Stimulated activated CD4-positive, alpha-beta T cell treated with anti-CD3 and anti-CD28 coated beads, Interleukin-15, amount 100 ng/mL, for 48 hours (primary cell): Measurements from ENCODE around the gene ARHGAP26.
A peak's percentile ranks its signal among the peaks of the same experiment; 100 is the strongest.

Experiments used
- DNase-seq, 2 donors: peaks; one replicate each; pipeline ENCODE4 v3.0.0-alpha.2; 2020; ENCODE audit warnings: low read depth in 2 of 2

Gene ARHGAP26

GRCh38 chr5:142769793-142770649 lies at the start of gene ARHGAP26:
Gene ARHGAP26 (plus strand): TSS chr5:142770377. CDS start chr5:142770762, 385 bp downstream.
- DNase-seq, result peak; percentile 90

- no peak for DNase-seq
Measured at GRCh38 chr5:142720641-142721271, 49.4 kb upstream of the ARHGAP26 start.

DNA sequence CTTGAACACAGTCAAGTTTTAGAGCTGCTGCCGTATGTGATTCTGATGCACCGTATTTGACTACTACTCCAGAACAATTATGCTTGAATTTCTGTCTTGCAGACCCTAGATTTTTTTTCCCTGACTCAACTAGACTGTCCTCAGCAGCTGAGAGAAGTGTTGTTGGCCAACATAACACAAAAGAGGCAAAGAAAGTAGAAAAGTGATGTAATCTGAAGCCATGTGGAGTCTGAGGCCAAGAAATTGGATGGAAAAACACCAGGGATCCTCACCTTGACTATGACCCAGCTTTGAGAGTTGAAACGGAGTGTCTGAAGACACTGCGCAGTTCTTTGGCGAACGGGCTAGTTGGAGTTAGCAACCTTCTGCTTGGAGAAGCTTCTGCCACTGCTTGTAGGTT lies 48.0 kb upstream of the ARHGAP26 start:
- DNase-seq, result no peak

GRCh38 chr5:142722896-142723295 lies 47.3 kb upstream of the ARHGAP26 start:
- no peak for DNase-seq

DNA sequence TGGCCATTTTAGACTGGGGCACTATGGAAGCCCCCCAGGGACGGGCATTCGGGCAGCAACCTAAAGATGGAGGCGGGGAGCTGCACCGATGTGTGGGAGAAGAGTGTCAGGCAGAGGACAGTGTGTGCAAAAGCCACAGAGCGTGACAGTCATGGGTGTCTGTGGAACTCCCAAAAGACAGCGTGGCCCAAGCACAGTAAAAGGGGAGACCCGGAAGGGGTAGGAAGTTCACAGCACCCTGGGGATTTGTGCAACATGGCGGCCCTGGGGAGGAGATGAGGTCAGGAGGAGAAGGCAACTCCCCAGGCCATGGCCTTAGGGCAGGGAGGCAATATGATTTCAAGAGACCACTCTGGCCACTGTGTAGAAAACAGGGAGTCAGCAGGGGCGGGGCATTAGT lies 45.4 kb upstream of the ARHGAP26 start:
- no peak for DNase-seq

- no peak for DNase-seq
Measured at GRCh38 chr5:142725231-142726187, 44.7 kb upstream of the ARHGAP26 start.

DNA sequence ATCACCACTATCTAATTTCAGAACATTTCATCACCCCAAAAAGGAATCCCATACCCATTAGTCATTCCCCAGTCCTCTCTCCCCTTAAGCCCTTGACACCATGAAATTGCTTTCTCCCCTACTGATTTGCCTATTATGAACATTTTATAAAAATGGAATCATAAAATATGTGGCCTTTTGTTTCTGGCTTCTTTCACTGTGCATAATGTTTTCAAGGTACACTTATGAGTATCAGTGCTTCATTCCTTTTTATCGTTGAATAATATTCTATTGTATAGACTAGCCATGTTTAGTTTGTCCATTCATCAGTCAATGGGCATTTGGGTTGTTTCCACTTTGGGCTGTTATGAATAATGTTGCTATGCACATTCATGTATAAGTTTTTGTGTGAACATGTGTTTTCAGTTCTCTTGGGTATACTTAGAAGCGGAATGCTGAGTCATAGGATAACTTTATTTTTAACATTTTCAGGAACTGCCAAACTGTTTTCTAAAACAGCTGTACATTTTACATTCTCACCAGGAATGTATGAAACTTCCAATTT lies 43.9 kb upstream of the ARHGAP26 start:
- no peak for DNase-seq

- no peak for DNase-seq
Measured at GRCh38 chr5:142727735-142728047, 42.5 kb upstream of the ARHGAP26 start.

GRCh38 chr5:142735323-142736246 lies 34.6 kb upstream of the ARHGAP26 start:
- DNase-seq, result no peak

- DNase-seq, result no peak
Measured at GRCh38 chr5:142736247-142736632, 33.9 kb upstream of the ARHGAP26 start.

DNA sequence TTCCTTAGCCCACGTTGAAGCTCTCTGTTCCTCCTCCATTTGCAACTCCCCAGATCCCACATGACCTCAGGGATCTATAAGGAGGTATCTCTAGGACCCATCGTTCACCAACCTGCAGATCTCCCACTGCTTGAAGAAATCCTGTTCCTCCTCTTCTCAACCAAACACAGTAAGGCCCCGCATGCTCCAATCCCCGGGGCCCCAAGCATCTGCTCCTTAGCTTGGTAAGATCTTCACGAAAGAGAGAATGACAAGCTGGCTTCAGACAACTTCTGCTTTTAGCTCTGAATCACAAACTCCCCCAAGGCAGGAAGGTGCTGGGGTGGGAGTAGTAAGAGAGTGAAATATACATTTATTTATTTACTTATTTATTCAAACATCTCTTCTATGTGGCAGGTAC lies 33.0 kb upstream of the ARHGAP26 start:
- DNase-seq, result no peak

GRCh38 chr5:142740474-142741242 lies 29.5 kb upstream of the ARHGAP26 start:
- DNase-seq, result no peak

DNA sequence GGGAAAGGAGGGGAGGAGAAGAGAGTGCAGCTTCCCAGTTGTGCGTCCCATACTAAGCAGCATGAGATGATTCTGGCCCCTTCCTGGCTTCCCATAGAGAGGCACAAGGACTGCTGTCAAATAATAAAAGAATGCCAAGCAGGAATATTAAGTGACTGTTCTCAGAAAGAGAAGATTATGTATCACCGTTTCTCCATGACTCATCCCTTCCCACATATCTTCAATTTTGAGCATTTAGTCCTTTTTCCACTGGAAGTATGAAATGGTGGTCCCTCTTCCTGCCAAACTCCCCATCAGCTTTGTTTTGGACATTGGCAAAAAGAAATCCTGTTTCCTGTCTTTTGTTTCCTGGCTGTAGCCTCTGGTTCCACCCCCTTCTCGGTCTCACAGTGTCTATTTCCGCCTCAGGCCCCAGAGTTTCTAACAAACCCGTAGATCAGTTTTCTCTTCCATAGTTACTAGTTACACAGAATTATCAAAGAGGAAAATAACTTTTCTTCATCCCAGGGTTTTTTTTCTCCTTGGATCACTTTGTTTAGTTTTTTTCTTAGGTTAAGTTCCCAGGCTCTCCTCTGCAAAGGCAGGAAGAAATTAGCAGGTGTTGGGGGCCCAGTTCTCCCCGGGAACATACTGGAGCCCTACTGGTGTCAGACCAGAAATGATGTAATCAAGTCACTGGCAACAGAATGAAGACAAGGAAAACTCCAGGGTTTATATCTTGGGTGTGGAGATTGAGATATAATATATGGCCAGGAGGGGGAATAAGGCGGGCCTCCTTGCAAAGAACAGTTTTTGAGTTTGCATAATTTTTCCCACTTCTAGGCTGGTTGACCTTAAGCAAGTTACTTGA lies 26.4 kb upstream of the ARHGAP26 start:
- no peak for DNase-seq

- DNase-seq, result no peak
Measured at GRCh38 chr5:142745268-142745667, 24.9 kb upstream of the ARHGAP26 start.

GRCh38 chr5:142746532-142747433 lies 23.4 kb upstream of the ARHGAP26 start:
- DNase-seq, result no peak

DNA sequence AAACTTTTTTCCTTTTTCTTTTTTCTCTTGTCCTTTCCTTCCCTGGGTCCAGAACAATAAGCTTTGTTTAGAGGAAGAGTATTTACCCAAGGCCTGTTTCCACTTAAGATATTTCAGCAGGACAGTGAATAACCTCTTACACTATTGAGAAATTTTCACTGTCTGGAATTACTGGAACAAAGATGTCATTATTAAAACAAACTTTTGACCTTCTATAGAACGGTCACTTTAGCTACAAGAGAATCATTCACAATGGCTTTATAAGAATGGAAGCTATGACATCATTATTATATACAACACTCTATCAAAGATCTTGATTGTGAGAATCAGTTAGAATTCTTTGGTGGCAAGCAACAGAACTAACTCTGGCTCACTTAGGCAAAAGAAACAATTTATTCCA lies 22.0 kb upstream of the ARHGAP26 start:
- DNase-seq, result no peak

DNA sequence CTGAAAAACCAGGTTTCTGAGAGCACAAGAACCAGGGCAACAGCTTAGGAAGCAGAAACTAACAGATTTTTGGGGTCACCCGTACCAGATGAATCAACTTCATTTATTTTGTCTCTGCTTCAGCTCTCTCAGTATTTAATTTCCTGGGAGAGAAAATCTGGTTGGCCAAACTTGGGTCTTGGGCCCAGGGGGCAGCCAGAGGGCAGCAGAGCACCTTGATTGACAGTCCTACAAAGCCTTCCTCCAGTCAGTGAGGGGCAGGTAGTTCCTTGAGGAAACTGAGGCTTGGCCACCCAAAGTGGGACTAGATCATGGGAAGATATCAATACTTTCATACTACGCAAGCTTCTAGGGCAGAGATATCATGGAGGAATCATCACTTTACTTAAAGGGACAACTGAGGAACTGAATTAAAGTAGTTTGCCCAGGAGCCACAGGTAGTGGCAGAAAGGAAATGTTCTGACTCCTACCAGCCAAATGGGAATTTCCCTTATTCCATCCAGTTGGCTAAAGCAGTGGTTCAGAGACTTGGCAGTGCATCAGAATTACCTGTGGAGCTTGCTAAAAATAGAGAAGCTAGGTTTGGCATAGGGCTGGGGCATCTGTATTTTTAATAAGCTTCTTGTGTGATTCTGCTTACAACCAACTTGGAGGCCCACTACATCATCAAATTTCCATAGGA lies 21.5 kb upstream of the ARHGAP26 start:
- peak in 1 of 2 donors; percentile 39 for DNase-seq

DNA sequence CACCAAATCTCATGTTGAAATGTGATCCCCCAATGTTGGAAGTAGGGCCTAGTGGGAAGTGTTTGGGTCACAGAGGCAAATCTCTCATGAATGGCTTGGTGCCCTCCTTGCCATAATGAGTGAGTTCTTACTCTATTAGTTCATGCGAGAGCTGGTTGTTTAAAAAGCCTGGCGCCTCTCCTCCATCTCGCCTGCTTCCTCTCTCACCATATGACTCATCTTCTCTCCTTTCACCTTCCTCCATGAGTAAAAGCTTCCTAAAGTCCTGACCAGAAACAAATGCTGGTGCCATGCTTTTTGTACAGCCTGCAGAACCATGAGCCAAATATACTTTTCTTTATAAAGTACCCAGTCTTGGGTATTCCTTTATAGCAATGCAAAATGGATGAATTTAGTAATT lies 20.9 kb upstream of the ARHGAP26 start:
- DNase-seq, result no peak
